ENCODE results near the gene APBA1. TPM values are rescaled to one million over a fixed set of nuclear protein-coding genes. Genes with fewer than 3 reads are reported as not detected.

APBA1 gene
- total RNA-seq, 3 donors from 2014 or later: 10.1 to 14.4 (median 12.7) TPM

DNA sequence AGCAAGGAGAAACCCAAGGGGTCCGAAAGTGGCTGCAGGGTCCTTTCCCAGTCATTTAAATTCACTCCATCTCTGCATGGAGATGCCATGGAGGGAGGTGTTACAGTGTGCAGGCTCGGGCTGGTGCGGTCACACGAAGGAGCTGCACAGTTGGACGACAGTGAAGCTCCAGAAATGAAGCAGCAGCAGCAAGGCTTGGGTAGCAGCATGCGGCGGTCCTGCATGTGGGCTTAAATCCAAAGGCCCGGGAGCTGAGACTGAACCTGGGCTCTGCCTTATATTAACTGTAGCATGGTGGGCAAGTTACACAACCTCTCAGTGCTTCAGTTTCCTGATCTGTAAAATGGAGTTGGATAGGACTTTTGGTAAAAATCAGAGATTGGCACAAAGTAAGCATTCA lies 51.4 kb downstream of the APBA1 start:
- TF ChIP-seq CTCF (IDR thresholded peaks at IDR 0.05): no peak
- ATAC-seq (no peak), DNase-seq (no peak)
- Histone ChIP-seq H3K4me1 (ENCODE audit: low read depth) (no peaks in the 10 kb centered on the region), H3K4me3 (no peak overlapping the region), H3K36me3 (ENCODE audit: low read depth) (no peaks in the 10 kb centered on the region), H3K9me3 (no peaks in the 10 kb centered on the region)
- intact Hi-C loops (cut with DNase I, micrococcal nuclease): no loop called here

DNA sequence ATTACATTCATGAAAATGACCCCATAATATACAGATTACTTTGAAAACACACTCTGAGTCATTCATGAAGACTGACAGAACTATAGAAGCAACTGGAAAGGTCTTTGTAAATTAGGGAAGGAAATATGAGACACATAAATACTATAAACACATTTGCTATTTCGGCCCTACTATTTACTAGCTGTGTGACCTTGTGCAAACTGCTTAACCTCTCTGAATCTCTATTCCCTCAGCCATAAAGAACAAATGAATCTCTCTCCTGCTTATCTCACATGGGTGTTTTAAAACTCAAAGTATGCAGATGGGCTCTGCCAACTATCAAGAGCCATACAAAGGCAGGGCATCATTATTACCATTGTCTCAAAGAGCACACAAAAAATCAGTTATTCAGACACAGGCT lies 52.9 kb downstream of the APBA1 start:
- DNase-seq (no peak), ATAC-seq (no peak)
- TF ChIP-seq CTCF (IDR thresholded peaks at IDR 0.05): no peak
- H3K4me3 ChIP-seq: no peak overlapping the region
- H3K9me3 ChIP-seq: no peaks in the 10 kb centered on the region
- H3K36me3 ChIP-seq (ENCODE audit: low read depth): no peaks in the 10 kb centered on the region
- intact Hi-C loops (cut with DNase I, micrococcal nuclease): no loop called here
- no peaks in the 10 kb centered on the region for H3K4me1 ChIP-seq (ENCODE audit: low read depth)

GRCh38 chr9:69617006-69617405 lies 55.2 kb downstream of the APBA1 start:
- intact Hi-C loops (cut with DNase I, micrococcal nuclease): no loop called here
- DNase-seq (no peak), ATAC-seq (no peak)
- Histone ChIP-seq H3K4me1 (ENCODE audit: low read depth) (no peaks in the 10 kb centered on the region), H3K36me3 (ENCODE audit: low read depth) (no peaks in the 10 kb centered on the region), H3K4me3 (no peak overlapping the region), H3K9me3 (no peaks in the 10 kb centered on the region)
- no peak for TF ChIP-seq CTCF (IDR thresholded peaks at IDR 0.05)

DNA sequence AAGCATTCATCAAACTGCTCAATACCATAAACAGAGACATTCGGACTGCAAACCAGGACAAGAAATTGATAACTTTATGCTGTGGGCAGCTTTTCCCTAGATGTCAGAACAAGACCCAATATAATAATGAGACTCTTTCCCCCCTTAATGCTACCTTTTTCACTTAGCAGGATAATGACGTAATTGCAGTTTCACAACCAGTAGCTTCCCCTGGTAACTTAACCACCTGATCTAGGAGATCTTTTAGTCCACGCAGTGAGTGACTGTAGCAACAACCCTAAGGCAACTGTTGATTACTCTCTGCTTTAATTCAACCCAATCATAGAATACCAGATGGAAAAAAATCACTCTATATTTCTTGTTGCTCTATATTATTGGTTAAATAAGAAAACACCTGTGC lies 56.3 kb downstream of the APBA1 start:
- intact Hi-C loops (cut with DNase I, micrococcal nuclease): no loop called here
- no peak for TF ChIP-seq CTCF (IDR thresholded peaks at IDR 0.05)
- DNase-seq (no peak), ATAC-seq (no peak)
- H3K4me1 ChIP-seq (ENCODE audit: low read depth): no peaks in the 10 kb centered on the region
- no peaks in the 10 kb centered on the region for H3K9me3 ChIP-seq
- no peaks in the 10 kb centered on the region for H3K36me3 ChIP-seq (ENCODE audit: low read depth)
- H3K4me3 ChIP-seq: no peak overlapping the region

- H3K4me1 ChIP-seq (ENCODE audit: low read depth): no peaks in the 10 kb centered on the region
- TF ChIP-seq CTCF (IDR thresholded peaks at IDR 0.05): no peak
- DNase-seq (no peak), ATAC-seq (no peak)
- no peaks in the 10 kb centered on the region for H3K9me3 ChIP-seq
- H3K4me3 ChIP-seq: no peak overlapping the region
- no peaks in the 10 kb centered on the region for H3K36me3 ChIP-seq (ENCODE audit: low read depth)
- intact Hi-C loops (cut with DNase I, micrococcal nuclease): no loop called here
Measured at GRCh38 chr9:69611221-69611620, 61.0 kb downstream of the APBA1 start.

DNA sequence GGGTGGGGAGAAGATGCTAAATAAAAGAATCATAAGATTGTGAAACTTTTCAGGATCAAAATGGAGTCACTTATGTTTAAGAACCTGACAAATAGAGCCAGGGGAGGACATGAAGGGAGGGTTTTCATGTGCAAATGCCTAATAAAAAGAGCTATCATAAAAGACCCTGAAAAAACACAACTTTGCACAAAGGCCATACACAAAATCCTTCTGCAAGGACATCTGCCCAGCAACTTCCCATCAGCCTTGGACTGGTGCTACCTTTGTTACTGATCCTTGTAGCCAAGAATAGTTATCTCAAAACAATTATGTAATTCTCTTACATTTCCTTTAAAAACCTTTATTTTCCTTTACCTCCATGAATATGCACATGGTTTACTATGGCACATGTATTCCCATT lies 63.0 kb downstream of the APBA1 start:
- no peaks in the 10 kb centered on the region for H3K36me3 ChIP-seq (ENCODE audit: low read depth)
- H3K4me3 ChIP-seq: no peak overlapping the region
- H3K4me1 ChIP-seq (ENCODE audit: low read depth): no peaks in the 10 kb centered on the region
- ATAC-seq: no peak
- intact Hi-C loops (cut with DNase I, micrococcal nuclease): no loop called here
- no peak for TF ChIP-seq CTCF (IDR thresholded peaks at IDR 0.05)
- DNase-seq: no peak
- H3K9me3 ChIP-seq: no peaks in the 10 kb centered on the region

Data from mucosa of descending colon (tissue), 3 donors.